Measurements from ENCODE around the gene DRICH1. TPM values are rescaled to one million over a fixed set of nuclear protein-coding genes. Genes with fewer than 3 reads are reported as not detected.

Gene DRICH1
- total RNA-seq, 1 experiment from 2014 or later, result 0.45 TPM

GRCh38 chr22:23609983-23610781 lies 21.9 kb downstream of the DRICH1 start:
- Histone ChIP-seq H3K27ac (ENCODE audit: low read depth, low read length, poor library complexity, severe bottlenecking) (no peak overlapping the region), H3K4me3 (ENCODE audit: low read depth, low read length, poor library complexity, severe bottlenecking) (no peak overlapping the region), H3K27me3 (replicated peaks; ENCODE audit: insufficient read depth, low read depth, low read length, poor library complexity) (no peaks in the 10 kb centered on the region), H3K4me1 (ENCODE audit: insufficient read depth, low read length, poor library complexity, severe bottlenecking) (no peaks in the 10 kb centered on the region), H3K9me3 (ENCODE audit: low read depth, low read length, poor library complexity, severe bottlenecking) (no peaks in the 10 kb centered on the region), H3K36me3 (ENCODE audit: insufficient read depth, low read length, poor library complexity, severe bottlenecking) (no peaks in the 10 kb centered on the region)
- TF ChIP-seq EZH2 (IDR thresholded peaks at IDR 0.05; ENCODE audit: borderline replicate concordance, low read depth, low read length, poor library complexity, severe bottlenecking) (no peak), CTCF (conservative IDR thresholded peaks at IDR 0.05; ENCODE audit: low read depth, low read length) (no peak)
- intact Hi-C loops (cut with micrococcal nuclease; ENCODE audit: unreplicated experiment), result no loop called here
- CTCF ChIA-PET, result no interaction called here
- POLR2A ChIA-PET (ENCODE audit: low non-redundant PET), result no interaction called here
- DNase-seq (ENCODE audit: low spot score), result no peak
- BruUV-seq (replicated peaks), result no TSS peak

- Histone ChIP-seq H3K36me3 (ENCODE audit: insufficient read depth, low read length, poor library complexity, severe bottlenecking) (no peaks in the 10 kb centered on the region), H3K27ac (ENCODE audit: low read depth, low read length, poor library complexity, severe bottlenecking) (no peak overlapping the region), H3K4me1 (ENCODE audit: insufficient read depth, low read length, poor library complexity, severe bottlenecking) (no peaks in the 10 kb centered on the region), H3K4me3 (ENCODE audit: low read depth, low read length, poor library complexity, severe bottlenecking) (no peak overlapping the region), H3K27me3 (replicated peaks; ENCODE audit: insufficient read depth, low read depth, low read length, poor library complexity) (no peaks in the 10 kb centered on the region), H3K9me3 (ENCODE audit: low read depth, low read length, poor library complexity, severe bottlenecking) (no peaks in the 10 kb centered on the region)
- TF ChIP-seq CTCF (conservative IDR thresholded peaks at IDR 0.05; ENCODE audit: low read depth, low read length), result no peak
- TF ChIP-seq EZH2 (IDR thresholded peaks at IDR 0.05; ENCODE audit: borderline replicate concordance, low read depth, low read length, poor library complexity, severe bottlenecking), result no peak
- DNase-seq (ENCODE audit: low spot score), result peak; percentile 23
- intact Hi-C loops (cut with micrococcal nuclease; ENCODE audit: unreplicated experiment), result no loop called here
- POLR2A ChIA-PET (ENCODE audit: low non-redundant PET), result no interaction called here
- no TSS peak for BruUV-seq (replicated peaks)
- CTCF ChIA-PET, result no interaction called here
Measured at GRCh38 chr22:23608583-23608982, 23.5 kb downstream of the DRICH1 start.

- TF ChIP-seq EZH2 (IDR thresholded peaks at IDR 0.05; ENCODE audit: borderline replicate concordance, low read depth, low read length, poor library complexity, severe bottlenecking) (no peak), CTCF (conservative IDR thresholded peaks at IDR 0.05; ENCODE audit: low read depth, low read length) (no peak)
- ChIA-PET POLR2A (ENCODE audit: low non-redundant PET) (no interaction called here), CTCF (interaction anchor here (0.6 kb wide), 1 partner anchor 153 kb away, joined by 7 read pairs; no protein-coding TSS in a partner anchor)
- Histone ChIP-seq H3K4me1 (ENCODE audit: insufficient read depth, low read length, poor library complexity, severe bottlenecking) (no peaks in the 10 kb centered on the region), H3K36me3 (ENCODE audit: insufficient read depth, low read length, poor library complexity, severe bottlenecking) (no peaks in the 10 kb centered on the region), H3K4me3 (ENCODE audit: low read depth, low read length, poor library complexity, severe bottlenecking) (no peak overlapping the region), H3K9me3 (ENCODE audit: low read depth, low read length, poor library complexity, severe bottlenecking) (no peaks in the 10 kb centered on the region), H3K27me3 (replicated peaks; ENCODE audit: insufficient read depth, low read depth, low read length, poor library complexity) (no peaks in the 10 kb centered on the region), H3K27ac (ENCODE audit: low read depth, low read length, poor library complexity, severe bottlenecking) (no peak overlapping the region)
- BruUV-seq (replicated peaks), result no TSS peak
- intact Hi-C loops (cut with micrococcal nuclease; ENCODE audit: unreplicated experiment), result no loop called here
- DNase-seq (ENCODE audit: low spot score), result no peak
Measured at GRCh38 chr22:23606204-23607131, 25.7 kb downstream of the DRICH1 start.

Data from A673 (cell line).